Duodenal mucosa (tissue), 2 donors: Measurements from ENCODE around the gene FBXO48.
A peak's percentile ranks its signal among the peaks of the same experiment; 100 is the strongest.

ENCODE experiments used
- H3K27ac ChIP-seq: one replicate; pipeline ENCODE4 v1.7.0; 2013; ENCODE audit warnings: low read depth, low read length
- H3K27me3 ChIP-seq, 2 donors: one replicate each; pipeline ENCODE4 v1.7.0; 2013; ENCODE audit warnings: low read length in 2 of 2, control low read depth in 1 of 2; ENCODE audit not compliant: insufficient read depth in 2 of 2, control insufficient read depth in 1 of 2
- H3K36me3 ChIP-seq, 2 donors: one replicate each; pipeline ENCODE4 v1.7.0; 2013; ENCODE audit warnings: low read length in 2 of 2, control low read depth in 1 of 2; ENCODE audit not compliant: insufficient read depth in 2 of 2, control insufficient read depth in 1 of 2
- H3K4me1 ChIP-seq, 2 donors: one replicate each; pipeline ENCODE4 v1.7.0; 2013; ENCODE audit warnings: low read length in 2 of 2, control low read depth in 1 of 2; ENCODE audit not compliant: insufficient read depth in 2 of 2, control insufficient read depth in 1 of 2
- H3K4me3 ChIP-seq, 2 donors: one replicate each; pipeline ENCODE4 v1.7.0; 2013; ENCODE audit warnings: low read length in 2 of 2, low read depth in 1 of 2
- H3K9ac ChIP-seq, 2 donors: one replicate each; pipeline ENCODE4 v1.7.0; 2013; ENCODE audit warnings: low read length in 2 of 2, low read depth in 1 of 2
- H3K9me3 ChIP-seq, 2 donors: one replicate each; pipeline ENCODE4 v1.7.0; 2013; ENCODE audit warnings: low read length in 2 of 2, control low read depth in 1 of 2; ENCODE audit not compliant: control insufficient read depth in 1 of 2

FBXO48 gene

DNA sequence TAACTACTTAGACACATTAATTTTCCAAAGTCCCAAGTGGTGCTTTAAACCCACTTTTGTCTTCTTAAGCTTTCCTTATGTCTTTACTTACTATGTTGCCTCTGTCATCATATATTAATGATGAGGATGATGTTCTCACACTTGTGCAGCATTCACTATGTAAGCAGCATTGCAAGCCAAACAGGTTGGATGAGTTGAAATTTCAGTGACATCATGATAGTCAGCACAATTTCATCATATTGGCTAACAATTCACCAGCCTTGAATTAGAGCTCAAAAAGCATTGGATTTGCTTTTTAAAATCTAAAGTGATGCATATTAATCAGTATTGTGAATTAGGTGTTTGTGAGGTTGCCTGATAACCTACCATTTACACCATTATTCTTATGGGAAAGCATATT lies 8.0 kb upstream of the FBXO48 start:
- H3K4me1 ChIP-seq = no peaks in the 10 kb centered on the region
- no peak overlapping the region for H3K4me3 ChIP-seq
- no peaks in the 10 kb centered on the region for H3K36me3 ChIP-seq
- H3K27me3 ChIP-seq = no peaks in the 10 kb centered on the region
- no peaks in the 10 kb centered on the region for H3K9me3 ChIP-seq
- H3K9ac ChIP-seq = no peak overlapping the region
- H3K27ac ChIP-seq = no peak overlapping the region

DNA sequence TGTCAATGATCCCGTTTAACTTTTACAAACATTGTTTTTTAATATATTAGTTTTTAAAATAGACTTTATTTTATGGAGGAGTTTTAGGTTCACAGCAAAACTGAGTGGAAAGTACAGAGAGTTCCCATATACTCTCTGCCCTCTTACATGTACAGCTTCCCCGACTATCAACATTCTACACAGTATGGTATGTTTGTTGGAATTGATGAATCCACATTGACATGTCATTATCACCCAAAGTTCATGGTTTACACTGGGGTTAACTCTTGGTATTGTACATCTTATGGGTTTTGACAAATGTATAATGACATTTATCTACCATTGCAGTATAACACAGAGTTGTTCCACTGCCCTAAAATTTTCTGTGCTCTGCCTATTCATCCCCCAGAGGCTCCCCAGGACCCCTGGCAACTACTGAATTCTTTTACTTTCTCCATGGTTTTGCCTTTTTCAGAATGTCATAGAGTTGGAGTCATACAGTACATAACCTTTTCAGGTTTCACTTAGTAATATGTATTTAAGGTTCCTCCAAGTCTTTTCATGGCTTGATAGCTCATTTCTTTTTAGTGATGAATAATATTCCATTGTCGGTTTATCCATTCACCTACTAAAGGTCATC lies 5.8 kb upstream of the FBXO48 start:
- Histone ChIP-seq H3K9ac (no peak overlapping the region), H3K27me3 (no peaks in the 10 kb centered on the region), H3K9me3 (no peaks in the 10 kb centered on the region), H3K4me3 (no peak overlapping the region), H3K4me1 (peaks cover 4 to 5% of the 10 kb centered on the region in 2 donors), H3K36me3 (no peaks in the 10 kb centered on the region), H3K27ac (no peak overlapping the region)

DNA sequence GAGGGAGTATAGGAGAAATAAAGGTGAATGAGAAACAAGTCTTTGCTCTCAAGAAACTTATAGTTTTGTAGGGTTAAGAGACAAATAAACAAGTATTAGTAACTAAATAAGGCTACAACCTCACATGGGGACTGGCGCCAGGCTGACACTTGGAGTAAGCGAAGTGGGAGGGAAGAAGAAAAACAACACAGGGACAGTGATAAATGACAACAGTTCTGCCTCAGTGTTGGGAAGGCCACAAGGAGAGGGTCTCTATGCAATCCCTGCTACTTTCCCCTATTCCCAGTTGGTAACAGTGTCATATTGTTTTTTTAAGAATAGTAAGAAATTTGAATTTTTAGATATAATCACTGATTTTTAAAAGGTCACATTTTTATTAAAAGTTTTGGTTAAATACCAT lies 4.3 kb upstream of the FBXO48 start:
- H3K4me1 ChIP-seq = peaks cover 5 to 8% of the 10 kb centered on the region in 2 donors
- no peaks in the 10 kb centered on the region for H3K36me3 ChIP-seq
- H3K27ac ChIP-seq = no peak overlapping the region
- no peak overlapping the region for H3K4me3 ChIP-seq
- H3K9me3 ChIP-seq = no peaks in the 10 kb centered on the region
- no peaks in the 10 kb centered on the region for H3K27me3 ChIP-seq
- no peak overlapping the region for H3K9ac ChIP-seq

DNA sequence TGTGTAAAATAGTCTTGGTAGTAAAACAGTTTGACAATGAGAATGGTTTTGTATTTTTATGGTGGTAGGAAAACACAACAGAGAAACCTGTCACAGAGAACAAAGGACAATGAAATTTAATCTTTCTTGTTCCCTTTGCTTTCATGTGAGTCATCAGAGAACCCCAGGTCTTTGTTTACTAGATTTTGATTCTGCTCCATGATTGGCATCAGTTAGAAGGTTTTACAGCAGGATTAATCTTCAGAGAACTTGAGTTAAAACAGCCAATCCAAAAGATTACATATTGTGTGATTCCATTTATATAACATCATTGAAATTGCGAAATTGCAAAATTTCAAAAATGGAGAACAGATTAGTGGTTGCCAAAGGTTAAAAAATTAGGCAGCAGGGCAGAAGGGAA lies 2.8 kb upstream of the FBXO48 start:
- Histone ChIP-seq H3K9me3 (no peaks in the 10 kb centered on the region), H3K4me1 (peaks cover 12 to 16% of the 10 kb centered on the region in 2 donors), H3K27me3 (no peaks in the 10 kb centered on the region), H3K4me3 (no peak overlapping the region), H3K9ac (no peak overlapping the region), H3K36me3 (no peaks in the 10 kb centered on the region), H3K27ac (no peak overlapping the region)

DNA sequence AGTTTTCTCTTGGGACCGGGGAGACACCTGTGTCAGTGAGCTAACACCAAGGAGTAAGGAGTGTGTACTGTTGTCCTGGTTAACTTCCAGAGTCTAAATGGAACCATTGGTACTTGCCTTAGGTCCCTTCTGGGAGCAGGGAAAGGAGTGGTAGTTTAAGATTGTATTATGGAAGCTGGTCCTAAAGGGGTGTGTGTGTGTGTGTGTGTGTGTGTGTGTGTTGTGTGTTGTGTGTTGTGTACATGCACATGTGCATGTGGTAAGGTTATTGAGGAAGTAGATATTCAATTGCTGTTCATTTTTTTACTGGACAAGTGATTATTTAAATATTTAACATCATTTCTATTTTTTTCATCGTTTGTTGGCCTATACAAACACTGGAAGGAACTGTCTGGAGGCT lies 1.7 kb upstream of the FBXO48 start:
- Histone ChIP-seq H3K4me1 (peaks cover 12 to 16% of the 10 kb centered on the region in 2 donors), H3K36me3 (no peaks in the 10 kb centered on the region), H3K9ac (no peak overlapping the region)

DNA sequence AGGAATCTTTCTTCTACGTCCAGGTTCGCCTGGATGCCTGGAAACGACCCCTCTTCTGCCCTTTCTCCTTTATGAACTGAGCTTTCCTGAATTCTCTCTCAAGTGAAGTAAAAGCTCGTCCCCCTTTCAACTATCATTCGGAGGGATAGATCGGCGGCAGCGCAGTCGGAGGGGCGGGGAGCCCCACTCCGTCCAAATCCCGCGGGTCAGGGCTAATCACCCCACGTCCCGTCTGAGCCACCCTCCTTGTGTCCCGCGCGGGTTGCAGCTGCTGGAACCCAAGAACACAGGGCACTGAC lies 367 bp downstream of the FBXO48 start:
- no peaks in the 10 kb centered on the region for H3K9me3 ChIP-seq
- peak overlapping the region; percentile 96 to 98 for H3K4me3 ChIP-seq
- H3K27ac ChIP-seq = peak overlapping the region; percentile 89
- H3K4me1 ChIP-seq = peaks cover 12 to 16% of the 10 kb centered on the region in 2 donors
- H3K27me3 ChIP-seq = no peaks in the 10 kb centered on the region
- H3K36me3 ChIP-seq = no peaks in the 10 kb centered on the region
- H3K9ac ChIP-seq = peak overlapping the region; percentile 91 to 93

More for the DNA sequence above, 1.7 kb upstream of the FBXO48 start:
- no peaks in the 10 kb centered on the region for H3K27me3 ChIP-seq
- peak overlapping the region in 1 of 2 donors; percentile 98 for H3K4me3 ChIP-seq
- H3K27ac ChIP-seq = no peak overlapping the region
- H3K9me3 ChIP-seq = no peaks in the 10 kb centered on the region

DNA sequence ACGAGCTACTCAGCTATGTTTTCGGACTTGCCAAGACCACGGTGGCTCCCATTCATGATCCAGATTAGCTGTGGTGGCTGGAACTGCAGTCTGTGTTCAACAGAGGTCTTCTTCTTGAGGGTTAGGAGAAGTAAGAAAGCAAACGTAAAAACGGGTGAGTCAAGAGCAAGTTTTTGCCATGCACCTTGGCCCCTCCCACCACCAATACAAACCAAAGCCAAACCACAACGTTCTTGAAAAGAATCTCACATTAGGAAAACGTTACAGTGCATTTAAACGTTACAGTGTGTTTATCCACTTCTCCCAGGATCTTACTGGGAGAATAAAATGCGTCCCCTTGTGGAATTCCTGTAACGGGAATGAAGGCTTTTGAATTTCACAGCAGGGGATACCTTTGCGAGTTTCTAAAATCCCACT lies 725 bp downstream of the FBXO48 start:
- H3K27me3 ChIP-seq = no peaks in the 10 kb centered on the region
- H3K4me3 ChIP-seq = peak overlapping the region; percentile 96 to 98
- H3K9ac ChIP-seq = peak overlapping the region; percentile 91 to 93
- H3K27ac ChIP-seq = peak overlapping the region; percentile 89
- peaks cover 12 to 16% of the 10 kb centered on the region in 2 donors for H3K4me1 ChIP-seq
- H3K9me3 ChIP-seq = no peaks in the 10 kb centered on the region
- H3K36me3 ChIP-seq = no peaks in the 10 kb centered on the region

DNA sequence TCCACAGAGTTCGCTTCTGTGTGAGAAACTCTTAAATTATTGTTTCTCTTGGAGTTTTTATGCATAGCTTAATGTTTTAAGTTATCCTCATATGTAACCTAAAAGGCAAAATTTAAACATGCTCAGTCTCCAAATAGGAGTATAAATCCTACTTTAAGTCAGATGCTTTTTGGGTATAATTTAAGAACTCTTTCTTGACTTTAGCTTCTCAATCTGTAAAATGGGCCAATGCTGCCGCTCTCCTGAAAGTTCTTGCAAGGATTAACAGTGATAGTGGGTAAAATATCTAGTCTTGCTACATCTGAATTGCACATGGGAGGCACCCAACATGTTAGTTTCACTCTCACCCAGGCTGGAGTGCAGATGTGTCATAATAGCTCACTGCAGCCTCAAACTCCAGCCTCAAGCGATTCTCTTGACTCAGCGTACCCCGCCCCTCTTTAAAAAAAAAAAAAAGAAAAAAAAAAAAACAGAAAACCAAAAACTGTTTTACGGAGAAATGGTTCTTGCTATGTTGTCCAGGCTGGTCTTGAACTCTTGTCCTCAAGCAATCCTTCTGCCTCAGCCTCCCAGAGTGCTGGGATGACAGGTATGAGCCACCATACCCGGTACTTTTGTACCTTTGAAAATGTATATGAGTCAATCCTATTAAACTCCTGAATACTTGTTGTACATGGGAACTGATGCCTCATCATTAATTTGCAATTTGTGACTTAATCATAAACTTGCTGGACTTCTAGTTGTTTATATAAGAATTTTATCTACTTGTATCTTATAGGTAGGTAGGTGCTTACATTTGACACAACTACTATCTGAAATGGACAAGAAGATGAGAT lies 1.8 kb downstream of the FBXO48 start:
- no peak overlapping the region for H3K9ac ChIP-seq
- no peak overlapping the region for H3K4me3 ChIP-seq
- H3K27ac ChIP-seq = no peak overlapping the region
- no peaks in the 10 kb centered on the region for H3K27me3 ChIP-seq
- no peaks in the 10 kb centered on the region for H3K9me3 ChIP-seq
- H3K36me3 ChIP-seq = no peaks in the 10 kb centered on the region
- H3K4me1 ChIP-seq = peaks cover 12 to 16% of the 10 kb centered on the region in 2 donors

DNA sequence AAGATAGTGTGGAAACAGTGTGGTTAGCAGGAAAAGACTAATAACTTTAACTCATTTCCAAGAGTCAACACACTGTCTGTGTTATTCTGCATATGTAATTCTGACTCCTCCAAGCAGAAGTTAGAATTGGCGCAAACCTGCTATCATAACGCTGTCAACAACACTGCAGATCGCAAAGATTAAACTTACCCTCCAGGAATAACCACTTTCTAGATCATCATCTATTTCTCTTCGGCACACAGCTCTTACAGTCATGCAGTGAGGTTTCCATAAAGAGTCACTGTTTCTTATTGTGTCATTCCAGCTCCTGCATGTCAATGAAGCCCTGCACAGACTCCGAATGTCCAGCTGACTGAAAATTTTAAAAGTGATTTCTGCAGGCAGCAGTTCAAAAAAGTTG lies 2.4 kb downstream of the FBXO48 start:
- Histone ChIP-seq H3K27me3 (no peaks in the 10 kb centered on the region), H3K9me3 (no peaks in the 10 kb centered on the region), H3K4me1 (peaks cover 12 to 16% of the 10 kb centered on the region in 2 donors), H3K4me3 (no peak overlapping the region), H3K27ac (no peak overlapping the region), H3K36me3 (no peaks in the 10 kb centered on the region), H3K9ac (no peak overlapping the region)

DNA sequence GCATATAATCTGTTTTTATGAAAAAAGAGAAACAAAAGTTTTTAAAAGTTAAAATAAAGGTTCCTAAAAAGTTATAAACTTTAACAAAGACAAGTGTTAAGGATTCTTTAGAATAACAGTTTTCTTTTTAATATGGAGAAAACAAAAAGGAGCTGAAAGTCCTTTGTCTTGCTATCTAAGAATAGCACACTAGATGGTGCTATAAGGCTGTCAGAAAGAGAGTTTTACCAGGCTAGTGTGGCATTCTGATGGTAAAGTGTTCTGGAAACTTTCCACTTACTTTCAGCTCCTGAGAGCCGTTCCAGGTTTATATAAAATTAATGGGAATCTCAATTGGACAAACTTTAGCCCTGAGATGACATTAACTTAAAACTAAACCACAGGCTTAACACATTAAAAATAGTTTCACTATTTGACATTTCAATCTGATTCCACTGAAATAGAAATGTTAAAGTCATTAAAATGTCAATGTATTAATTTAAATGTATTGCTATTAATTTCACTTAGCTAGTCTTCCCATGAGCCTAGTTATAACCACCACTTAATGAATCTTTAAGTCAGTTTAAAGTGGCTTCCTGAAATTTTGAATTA lies 3.7 kb downstream of the FBXO48 start:
- Histone ChIP-seq H3K4me3 (no peak overlapping the region), H3K9ac (no peak overlapping the region), H3K27ac (no peak overlapping the region), H3K9me3 (no peaks in the 10 kb centered on the region), H3K4me1 (peaks cover 9 to 15% of the 10 kb centered on the region in 2 donors), H3K36me3 (no peaks in the 10 kb centered on the region), H3K27me3 (no peaks in the 10 kb centered on the region)
